ENCODE data around the gene MALSU1. TPM values are rescaled to one million over a fixed set of nuclear protein-coding genes. Genes with fewer than 3 reads are reported as not detected.

The MALSU1 gene
- total RNA-seq, 1 donor from 2014 or later: 41.4 TPM

- Histone ChIP-seq H3K9me3 (no peaks in the 10 kb centered on the region), H3K4me1 (peaks cover 9% of the 10 kb centered on the region), H3K27ac (no peak overlapping the region), H3K27me3 (ENCODE audit: low read depth) (no peaks in the 10 kb centered on the region), H3K36me3 (no peaks in the 10 kb centered on the region), H3K4me3 (no peak overlapping the region)
- ATAC-seq (no peak), DNase-seq (no peak)
- intact Hi-C loops (cut with DNase I): no loop called here
- no peak for TF ChIP-seq CTCF (IDR thresholded peaks at IDR 0.05)
Measured at GRCh38 chr7:23294549-23295400, 4.4 kb upstream of the MALSU1 start.

- no peak overlapping the region for H3K4me3 ChIP-seq
- H3K9me3 ChIP-seq: no peaks in the 10 kb centered on the region
- DNase-seq (no peak), ATAC-seq (no peak)
- H3K36me3 ChIP-seq: no peaks in the 10 kb centered on the region
- intact Hi-C loops (cut with DNase I): no loop called here
- peaks cover 13% of the 10 kb centered on the region for H3K4me1 ChIP-seq
- no peak overlapping the region for H3K27ac ChIP-seq
- no peaks in the 10 kb centered on the region for H3K27me3 ChIP-seq (ENCODE audit: low read depth)
- TF ChIP-seq CTCF (IDR thresholded peaks at IDR 0.05): no peak
Measured at GRCh38 chr7:23295401-23295697, 3.8 kb upstream of the MALSU1 start.

- peaks cover 16% of the 10 kb centered on the region for H3K36me3 ChIP-seq
- peak; percentile 45 to 64 for ATAC-seq
- peak overlapping the region; percentile 88 for H3K27ac ChIP-seq
- H3K27me3 ChIP-seq (ENCODE audit: low read depth): no peaks in the 10 kb centered on the region
- H3K4me3 ChIP-seq: peak overlapping the region; percentile 85
- intact Hi-C loops (cut with DNase I): no loop called here
- no peaks in the 10 kb centered on the region for H3K9me3 ChIP-seq
- H3K4me1 ChIP-seq: peaks cover 40% of the 10 kb centered on the region
- no peak for DNase-seq
- no peak for TF ChIP-seq CTCF (IDR thresholded peaks at IDR 0.05)
Measured at GRCh38 chr7:23298141-23298881, 828 bp upstream of the MALSU1 start.

- intact Hi-C loops (cut with DNase I): no loop called here
- no peak for DNase-seq
- Histone ChIP-seq H3K4me3 (peak overlapping the region; percentile 85), H3K27ac (peak overlapping the region; percentile 88), H3K27me3 (ENCODE audit: low read depth) (no peaks in the 10 kb centered on the region), H3K4me1 (peaks cover 51% of the 10 kb centered on the region), H3K36me3 (peaks cover 16% of the 10 kb centered on the region), H3K9me3 (no peaks in the 10 kb centered on the region)
- no peak for TF ChIP-seq CTCF (IDR thresholded peaks at IDR 0.05)
- peak; percentile 6 to 19 for ATAC-seq
Measured at GRCh38 chr7:23299770-23300300, 696 bp downstream of the MALSU1 start.

- H3K4me3 ChIP-seq: no peak overlapping the region
- H3K4me1 ChIP-seq: peaks cover 22% of the 10 kb centered on the region
- H3K9me3 ChIP-seq: no peaks in the 10 kb centered on the region
- peaks cover 54% of the 10 kb centered on the region for H3K36me3 ChIP-seq
- H3K27ac ChIP-seq: no peak overlapping the region
- intact Hi-C loops (cut with DNase I): no loop called here
- ATAC-seq (no peak), DNase-seq (no peak)
- TF ChIP-seq CTCF (IDR thresholded peaks at IDR 0.05): no peak
- no peaks in the 10 kb centered on the region for H3K27me3 ChIP-seq (ENCODE audit: low read depth)
Measured at GRCh38 chr7:23306936-23307521, 7.9 kb downstream of the MALSU1 start.
